CD4-positive, alpha-beta T cell treated with Interleukin-12 subunit alpha and Interleukin-12 subunit beta, for 1 hour (primary cell): ENCODE measurements around the gene CFH.
"Not testable (repeated sequence)": the region's sequence is repeated elsewhere in the genome, so short reads cannot be mapped to it uniquely, and the experiment has no call there.

ENCODE experiments used
- DNase-seq: peaks from one replicate; pipeline ENCODE4 v3.0.0-alpha.2; 2020

Gene CFH

GRCh38 chr1:196774175-196774574, 122.3 kb downstream of the CFH start:
- DNase-seq: no peak

GRCh38 chr1:196774603-196775002, 122.8 kb downstream of the CFH start, which contains the start of gene CFHR3:
TSS of gene CFHR3 (plus strand) at chr1:196774840. CDS start at chr1:196774887, 47 bp downstream.
- DNase-seq: no peak

GRCh38 chr1:196777603-196778002, 125.8 kb downstream of the CFH start:
- DNase-seq: no peak

- DNase-seq: no peak
Observed at GRCh38 chr1:196779093-196779492, 127.2 kb downstream of the CFH start.

GRCh38 chr1:196791252-196791651, 139.4 kb downstream of the CFH start:
- not testable (repeated sequence) for DNase-seq

- not testable (repeated sequence) for DNase-seq
Observed at GRCh38 chr1:196794103-196794502, 142.3 kb downstream of the CFH start.
